K562 (cell line): Measurements from ENCODE around the gene STING1. TPM values are rescaled to one million over a fixed set of nuclear protein-coding genes. Genes with fewer than 3 reads are reported as not detected.
A peak's percentile ranks its signal among the peaks of the same experiment; 100 is the strongest.

ENCODE experiments used
- ARID1B ChIP-seq: fragments of 450-650 bp; IDR thresholded peaks from 2 replicates; pipeline ENCODE4 v1.6.1; 2016; ENCODE audit warnings: antibody characterized with exemption, mild to moderate bottlenecking, inconsistent platforms
- E2F3 ChIP-seq: fragments of 250-450 bp; sonication (Bioruptor Pico); IDR thresholded peaks from 2 replicates; pipeline ENCODE4 v1.4.0; 2020; ENCODE audit warnings: mild to moderate bottlenecking
- GABPB2 ChIP-seq: fragments of 250-450 bp; sonication (Bioruptor Pico); conservative IDR thresholded peaks from 2 replicates; pipeline ENCODE4 v1.5.1; 2021; ENCODE audit warnings: mild to moderate bottlenecking
- HDAC3 ChIP-seq: fragments of 450-650 bp; IDR thresholded peaks from 2 replicates; pipeline ENCODE4 v1.6.1; 2018; ENCODE audit warnings: borderline replicate concordance, mild to moderate bottlenecking, moderate library complexity; ENCODE audit not compliant: partially characterized antibody
- KDM1A ChIP-seq, 2 experiments: fragments of 450-650 bp; IDR thresholded peaks; 2 replicates each; pipeline ENCODE4 v1.6.1; 2016; ENCODE audit warnings: mild to moderate bottlenecking in 2 of 2
- MTA1 ChIP-seq: fragments of 450-650 bp; IDR thresholded peaks from 2 replicates; pipeline ENCODE4 v1.6.1; 2017; ENCODE audit warnings: borderline replicate concordance
- NEUROD1 ChIP-seq: fragments of 150-350 bp; IDR thresholded peaks from 2 replicates; pipeline ENCODE4 v1.6.1; 2014; ENCODE audit warnings: borderline replicate concordance, low read length, low read depth; ENCODE audit not compliant: partially characterized antibody
- NFYB ChIP-seq: IDR thresholded peaks from 2 replicates; pipeline ENCODE4 v1.6.1; 2011; ENCODE audit warnings: mild to moderate bottlenecking, moderate library complexity; ENCODE audit not compliant: insufficient read length; ENCODE audit errors: extremely low read depth
- OTX1 ChIP-seq: fragments of 450-650 bp; formaldehyde crosslinking; IDR thresholded peaks from 2 replicates; pipeline ENCODE4 v1.4.0; 2022; ENCODE audit warnings: mild to moderate bottlenecking
- POLR2AphosphoS5 ChIP-seq: IDR thresholded peaks from 2 replicates; pipeline ENCODE4 v1.6.1; 2011; ENCODE audit warnings: mild to moderate bottlenecking, low read depth, low read length, moderate library complexity; ENCODE audit not compliant: control insufficient read depth, insufficient read depth
- PYGO2 ChIP-seq: fragments of 450-650 bp; IDR thresholded peaks from 2 replicates; pipeline ENCODE4 v1.6.1; 2016; ENCODE audit warnings: mild to moderate bottlenecking, missing genetic modification characterization, moderate library complexity, missing compliant biosample characterization
- RBM22 ChIP-seq: fragments of 200-400 bp; formaldehyde crosslinking; IDR thresholded peaks from 2 replicates; pipeline ENCODE4 v1.6.1; 2018; ENCODE audit warnings: low read length, low read depth; ENCODE audit not compliant: poor library complexity, severe bottlenecking
- RFX1 ChIP-seq: fragments of 450-650 bp; IDR thresholded peaks from 2 replicates; pipeline ENCODE4 v1.6.1; 2016; ENCODE audit warnings: mild to moderate bottlenecking, moderate library complexity
- SRSF3 ChIP-seq: fragments of 200-400 bp; formaldehyde crosslinking; IDR thresholded peaks from 2 replicates; pipeline ENCODE4 v1.6.1; 2016; ENCODE audit warnings: mild to moderate bottlenecking, low read length, moderate library complexity; ENCODE audit not compliant: insufficient read depth
- TEAD4 ChIP-seq, 2 experiments: sonication (generic) in 1 of 2; formaldehyde crosslinking in 1 of 2; IDR thresholded peaks; 2 replicates each; pipeline versions ENCODE4 v1.6.1 to v1.8.0; 2012 to 2022; ENCODE audit warnings: borderline replicate concordance in 1 of 2, inconsistent platforms in 1 of 2, low read length in 1 of 2, mild to moderate bottlenecking in 1 of 2, missing genetic modification reagents in 1 of 2
- TGIF2 ChIP-seq: sonication (generic); formaldehyde crosslinking; IDR thresholded peaks from 2 replicates; pipeline ENCODE4 v1.8.1; 2022; ENCODE audit warnings: mild to moderate bottlenecking, missing genetic modification reagents, moderate library complexity
- ZBTB12 ChIP-seq: fragments of 250-450 bp; sonication (Bioruptor Pico); IDR thresholded peaks from 2 replicates; pipeline ENCODE4 v1.4.0; 2020
- ZBTB5 ChIP-seq: fragments of 450-650 bp; IDR thresholded peaks from 2 replicates; pipeline ENCODE4 v1.6.1; 2017; ENCODE audit warnings: antibody characterized with exemption
- ZFPM2 ChIP-seq: fragments of 250-450 bp; sonication (Bioruptor Pico); IDR thresholded peaks from 2 replicates; pipeline ENCODE4 v1.5.1; 2022; ENCODE audit warnings: mild to moderate bottlenecking
- ZKSCAN3 ChIP-seq: fragments of 250-450 bp; sonication (Bioruptor Pico); IDR thresholded peaks from 2 replicates; pipeline ENCODE4 v1.4.0; 2020
- ZNF124 ChIP-seq: sonication (generic); formaldehyde crosslinking; IDR thresholded peaks from 2 replicates; pipeline ENCODE4 v1.8.1; 2022; ENCODE audit warnings: missing genetic modification reagents
- ZNF143 ChIP-seq: sonication (generic); formaldehyde crosslinking; IDR thresholded peaks from 2 replicates; pipeline ENCODE4 v1.9.0; 2022; ENCODE audit warnings: mild to moderate bottlenecking, missing genetic modification reagents
- ZNF57 ChIP-seq: fragments of 450-650 bp; formaldehyde crosslinking; IDR thresholded peaks from 2 replicates; pipeline ENCODE4 v1.4.0; 2020; ENCODE audit warnings: mild to moderate bottlenecking, moderate library complexity
- ZSCAN29 ChIP-seq: fragments of 450-650 bp; IDR thresholded peaks from 2 replicates; pipeline ENCODE4 v1.6.1; 2017
- polyA plus RNA-seq, 8 experiments: library from polyadenylated mRNA; depleted of rRNA in 4 of 8; stranded (reverse) in 5 of 8; unstranded in 3 of 8; fragments of >200 nt; fragmentation: Nextera tagmentation in 2 of 8; fragmentation: Illumina TruSeq in 1 of 8; extraction: Ambion mirVana in 2 of 8; extraction: Trizol in 1 of 8; gene quantifications; 2 replicates each; pipeline versions ENCODE4 v1.2.1 to v1.2.3, GENCODE V29; 2011 to 2014; ENCODE audit warnings: inconsistent platforms in 1 of 8, missing spikeins in 1 of 8
- total RNA-seq, 7 experiments: library from RNA; depleted of rRNA in 6 of 7; stranded (reverse); fragments of >200 nt in 6 of 7; fragmentation: Illumina TruSeq in 2 of 7; extraction: Trizol in 2 of 7; gene quantifications; 2 replicates each; pipeline versions ENCODE4 v1.2.1 to v1.2.3, GENCODE V29; 2011 to 2021; ENCODE audit warnings: low replicate concordance in 1 of 7
- TF ChIP-seq, protein P1 (sequence below): sonication (generic); formaldehyde crosslinking; IDR thresholded peaks from 2 replicates; pipeline ENCODE4 v1.8.1; 2022; ENCODE audit warnings: missing genetic modification reagents

Gene STING1
- total and polyA plus RNA-seq, 9 of the 15 experiments (the other 6 are each of a cell fraction or from before 2014, with no cell fraction given), result 20.8 to 69.1 (median 44.7) TPM

DNA sequence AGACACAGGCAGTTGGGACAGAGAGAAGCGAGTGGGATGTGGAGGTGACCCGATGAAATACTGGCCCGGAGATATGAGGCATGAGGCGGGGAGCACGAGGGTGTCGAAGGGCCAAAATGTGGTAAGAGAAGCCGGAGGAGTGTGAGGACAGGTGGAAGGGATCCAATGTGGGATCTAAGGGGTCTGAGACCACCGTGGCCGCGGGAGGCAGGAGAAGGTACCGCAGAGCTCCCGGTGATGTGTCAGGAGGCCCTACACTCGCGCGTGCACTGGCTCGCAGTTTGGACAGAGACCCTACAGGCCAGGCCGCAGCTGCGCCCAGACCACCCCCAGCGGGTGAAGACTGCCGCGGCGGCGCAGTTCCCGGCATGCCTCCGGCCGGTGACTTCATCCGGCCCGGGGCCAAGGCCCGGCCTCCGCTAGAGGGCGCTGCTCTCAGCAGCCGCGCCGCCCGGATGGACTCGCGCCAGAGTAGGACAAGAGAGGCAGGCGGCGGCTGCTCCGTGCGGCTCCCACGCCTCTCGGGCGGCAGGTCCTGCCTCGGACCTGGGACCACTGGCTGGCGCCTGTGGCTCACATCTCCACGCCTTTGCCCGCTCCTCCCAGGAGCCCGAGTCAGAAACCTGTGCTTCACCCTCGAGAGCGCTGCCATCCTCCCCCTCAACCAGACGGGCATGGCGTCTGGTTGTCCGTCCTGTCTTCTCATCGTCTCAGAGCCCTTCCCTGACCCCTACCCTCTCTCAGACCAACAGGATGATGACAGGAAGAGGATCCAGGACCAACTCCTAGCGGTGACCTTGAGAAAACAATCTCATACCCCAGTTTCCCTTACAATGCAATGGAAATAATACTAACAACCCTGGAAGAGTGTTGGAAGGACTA lies 35.4 kb upstream of the STING1 start (continued):
- TF ChIP-seq, protein P1, sequence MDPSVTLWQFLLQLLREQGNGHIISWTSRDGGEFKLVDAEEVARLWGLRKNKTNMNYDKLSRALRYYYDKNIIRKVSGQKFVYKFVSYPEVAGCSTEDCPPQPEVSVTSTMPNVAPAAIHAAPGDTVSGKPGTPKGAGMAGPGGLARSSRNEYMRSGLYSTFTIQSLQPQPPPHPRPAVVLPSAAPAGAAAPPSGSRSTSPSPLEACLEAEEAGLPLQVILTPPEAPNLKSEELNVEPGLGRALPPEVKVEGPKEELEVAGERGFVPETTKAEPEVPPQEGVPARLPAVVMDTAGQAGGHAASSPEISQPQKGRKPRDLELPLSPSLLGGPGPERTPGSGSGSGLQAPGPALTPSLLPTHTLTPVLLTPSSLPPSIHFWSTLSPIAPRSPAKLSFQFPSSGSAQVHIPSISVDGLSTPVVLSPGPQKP (CRISPR knock-in tag), result no peak
- TF ChIP-seq PYGO2, result no peak
- TF ChIP-seq TEAD4 (IDR thresholded peaks at IDR 0.05; ENCODE audit: low read length), result peak; percentile 50; the same call in 1 of the 2 replicates
- no peak for TF ChIP-seq TEAD4 (CRISPR knock-in tag; IDR thresholded peaks at IDR 0.05; ENCODE audit: borderline replicate concordance)
- TF ChIP-seq SRSF3, result no peak
- TF ChIP-seq ARID1B, result peak; percentile 49; the same call in 1 of the 2 replicates
- no peak for TF ChIP-seq ZBTB5
- no peak for TF ChIP-seq ZSCAN29
- peak; percentile 84 for TF ChIP-seq POLR2AphosphoS5
- TF ChIP-seq NFYB, result no peak
- TF ChIP-seq ZNF124 (CRISPR knock-in tag), result no peak
- peak; percentile 88 for TF ChIP-seq RBM22
- TF ChIP-seq NEUROD1, result peak; percentile 19
- TF ChIP-seq E2F3 (CRISPR knock-in tag), result peak; percentile 54
- TF ChIP-seq GABPB2, result peak; percentile 57; the same call in 1 of the 2 replicates
- TF ChIP-seq RFX1, result no peak
- peak; percentile 65 for TF ChIP-seq ZBTB12
- no peak for TF ChIP-seq HDAC3
- 0 out of 2 replicates have a peak, but pooled peaks have one; percentile 35 for TF ChIP-seq MTA1
- peak; percentile 38; the same call in 1 of the 2 replicates for TF ChIP-seq ZNF57 (CRISPR knock-in tag)
- no peak for TF ChIP-seq ZKSCAN3 (CRISPR knock-in tag)
- peak; percentile 36; the same call in 1 of the 2 replicates for TF ChIP-seq OTX1 (CRISPR knock-in tag)
- no peak for TF ChIP-seq TGIF2 (CRISPR knock-in tag)
- TF ChIP-seq KDM1A (IDR thresholded peaks at IDR 0.05), result peak; percentile 37 to 65; a peak in 2 of 4 replicates
- no peak for TF ChIP-seq ZFPM2
- TF ChIP-seq ZNF143 (CRISPR knock-in tag), result peak; percentile 87
